Measurements from ENCODE around the gene LRRC14B. TPM values are rescaled to one million over a fixed set of nuclear protein-coding genes. Genes with fewer than 3 reads are reported as not detected.
"Not testable (repeated sequence)": the region's sequence is repeated elsewhere in the genome, so short reads cannot be mapped to it uniquely, and the experiment has no call there.

LRRC14B gene
- total RNA-seq, 1 experiment from 2014 or later: not detected

- H3K27me3 Mint-ChIP-seq (ENCODE audit: unreplicated experiment); BruUV-seq (replicated peaks); H3K4me1 Mint-ChIP-seq (ENCODE audit: low read depth, unreplicated experiment); H3K27ac Mint-ChIP-seq (ENCODE audit: unreplicated experiment); DNase-seq; H3K4me3 Mint-ChIP-seq (ENCODE audit: low read depth, unreplicated experiment); intact Hi-C loops (cut with micrococcal nuclease; ENCODE audit: unreplicated experiment); H3K9me3 Mint-ChIP-seq (ENCODE audit: low read depth, unreplicated experiment); CTCF ChIA-PET: not testable (repeated sequence)
- H3K36me3 Mint-ChIP-seq (ENCODE audit: insufficient read depth, unreplicated experiment): peaks cover 18% of the 10 kb centered on the region
These were observed 54.4 kb downstream of the LRRC14B start for GRCh38 chr5:245717-246116.

Other genes with a start within 250 kb of the LRRC14B start
- 1.5 and 1.7 TPM in 2 replicates for gene PLEKHG4B, start 99.3 kb upstream of the LRRC14B start, total RNA-seq (2022)
- gene CCDC127, start 26.7 kb downstream of the LRRC14B start, total RNA-seq (2022): 7.3 and 7.8 TPM in 2 replicates
- gene SDHA, start 26.8 kb downstream of the LRRC14B start, total RNA-seq (2022): 96.9 and 107 TPM in 2 replicates
- 109 and 127 TPM in 2 replicates for gene PDCD6, start 80.2 kb downstream of the LRRC14B start, total RNA-seq (2022)
- 1.3 TPM in 2 replicates for gene AHRR, start 130.2 kb downstream of the LRRC14B start, total RNA-seq (2022)